Activated T-cell treated with anti-CD3 and anti-CD28 coated beads, Interleukin-2, amount 50 U/mL, for 4 hours (primary cell): ENCODE measurements around the gene DEPDC4. TPM values are rescaled to one million over a fixed set of nuclear protein-coding genes. Genes with fewer than 3 reads are reported as not detected.
"Not testable (repeated sequence)": the region's sequence is repeated elsewhere in the genome, so short reads cannot be mapped to it uniquely, and the experiment has no call there.

ENCODE experiments used
- ATAC-seq, 2 donors: fragments of 200-7000 bp; cut with Tn5 transposase; one replicate each; pipeline ENCODE4 v1.10.0; 2021
- DNase-seq: peaks from one replicate; pipeline ENCODE4 v3.0.0-alpha.2; 2020
- H3K27me3 Mint-ChIP-seq: one replicate; pipeline ENCODE4 v1.8.0; 2021; ENCODE audit warnings: low read depth, mixed read lengths
- H3K36me3 Mint-ChIP-seq: one replicate; pipeline ENCODE4 v1.8.0; 2022; ENCODE audit warnings: mixed read lengths; ENCODE audit not compliant: insufficient read depth
- H3K4me1 Mint-ChIP-seq: one replicate; pipeline ENCODE4 v1.8.0; 2021; ENCODE audit warnings: low read depth, mixed read lengths
- H3K4me3 Mint-ChIP-seq: one replicate; pipeline ENCODE4 v1.8.0; 2021; ENCODE audit warnings: mild to moderate bottlenecking, moderate library complexity, mixed read lengths
- H3K9me3 Mint-ChIP-seq: one replicate; pipeline ENCODE4 v1.8.0; 2021; ENCODE audit warnings: mixed read lengths
- total RNA-seq, 3 donors: library from RNA; stranded (reverse); gene quantifications; one replicate each; pipeline ENCODE4 v1.2.1, GENCODE V29; 2021

DEPDC4 gene
- total RNA-seq, 3 donors from 2014 or later = 0.51 to 1.2 (median 0.53) TPM

GRCh38 chr12:100274291-100274690 is 7.4 kb upstream of the DEPDC4 start:
- Mint-ChIP-seq H3K4me1 (peaks cover 47% of the 10 kb centered on the region), H3K9me3 (no peaks in the 10 kb centered on the region), H3K36me3 (peaks cover 7% of the 10 kb centered on the region), H3K4me3 (no peak overlapping the region), H3K27me3 (no peaks in the 10 kb centered on the region)
- no peak for DNase-seq
- ATAC-seq = no peak

GRCh38 chr12:100273782-100274181 is 6.9 kb upstream of the DEPDC4 start:
- ATAC-seq (no peak), DNase-seq (no peak)
- Mint-ChIP-seq H3K27me3 (no peaks in the 10 kb centered on the region), H3K9me3 (no peaks in the 10 kb centered on the region), H3K4me3 (no peak overlapping the region), H3K36me3 (peaks cover 7% of the 10 kb centered on the region), H3K4me1 (peaks cover 50% of the 10 kb centered on the region)

- H3K27me3 Mint-ChIP-seq = no peaks in the 10 kb centered on the region
- H3K4me1 Mint-ChIP-seq = peaks cover 40% of the 10 kb centered on the region
- no peaks in the 10 kb centered on the region for H3K9me3 Mint-ChIP-seq
- DNase-seq (no peak), ATAC-seq (no peak)
- peaks cover 4% of the 10 kb centered on the region for H3K36me3 Mint-ChIP-seq
- H3K4me3 Mint-ChIP-seq = peak overlapping the region; percentile 98
Observed at GRCh38 chr12:100268835-100269564, 2.1 kb upstream of the DEPDC4 start.

GRCh38 chr12:100267603-100268281 is 863 bp upstream of the DEPDC4 start:
- ATAC-seq (peak in 1 of 2 donors; percentile 2), DNase-seq (peak; percentile 6)
- Mint-ChIP-seq H3K4me3 (peak overlapping the region; percentile 98), H3K9me3 (no peaks in the 10 kb centered on the region), H3K27me3 (no peaks in the 10 kb centered on the region), H3K36me3 (peaks cover 2% of the 10 kb centered on the region), H3K4me1 (peaks cover 28% of the 10 kb centered on the region)

- no peaks in the 10 kb centered on the region for H3K9me3 Mint-ChIP-seq
- H3K36me3 Mint-ChIP-seq = peaks cover 2% of the 10 kb centered on the region
- H3K27me3 Mint-ChIP-seq = no peaks in the 10 kb centered on the region
- ATAC-seq (peak; percentile 86 to 87), DNase-seq (peak; percentile 90)
- H3K4me3 Mint-ChIP-seq = peak overlapping the region; percentile 98
- H3K4me1 Mint-ChIP-seq = peaks cover 23% of the 10 kb centered on the region
Observed at GRCh38 chr12:100266585-100266834, 369 bp downstream of the DEPDC4 start.

GRCh38 chr12:100265732-100266584 is 921 bp downstream of the DEPDC4 start:
- peaks cover 19% of the 10 kb centered on the region for H3K4me1 Mint-ChIP-seq
- ATAC-seq (no peak), DNase-seq (no peak)
- H3K36me3 Mint-ChIP-seq = peaks cover 2% of the 10 kb centered on the region
- H3K4me3 Mint-ChIP-seq = peak overlapping the region; percentile 98
- no peaks in the 10 kb centered on the region for H3K9me3 Mint-ChIP-seq
- H3K27me3 Mint-ChIP-seq = no peaks in the 10 kb centered on the region

GRCh38 chr12:100265107-100265506 is 1.8 kb downstream of the DEPDC4 start:
- not testable (repeated sequence) for H3K36me3 Mint-ChIP-seq, H3K27me3 Mint-ChIP-seq, H3K9me3 Mint-ChIP-seq, ATAC-seq, DNase-seq
- Mint-ChIP-seq H3K4me3 (peak overlapping the region; percentile 8), H3K4me1 (peaks cover 16% of the 10 kb centered on the region)

GRCh38 chr12:100263131-100263530 is 3.7 kb downstream of the DEPDC4 start:
- DNase-seq = no peak
- Mint-ChIP-seq H3K4me1 (peaks cover 1% of the 10 kb centered on the region), H3K4me3 (no peak overlapping the region), H3K27me3 (no peaks in the 10 kb centered on the region), H3K9me3 (no peaks in the 10 kb centered on the region), H3K36me3 (no peaks in the 10 kb centered on the region)
- no peak for ATAC-seq

GRCh38 chr12:100258127-100258526 is 8.8 kb downstream of the DEPDC4 start:
- DNase-seq (no peak), ATAC-seq (no peak)
- no peak overlapping the region for H3K4me3 Mint-ChIP-seq
- no peaks in the 10 kb centered on the region for H3K27me3 Mint-ChIP-seq
- no peaks in the 10 kb centered on the region for H3K36me3 Mint-ChIP-seq
- no peaks in the 10 kb centered on the region for H3K9me3 Mint-ChIP-seq
- H3K4me1 Mint-ChIP-seq = peaks cover 3% of the 10 kb centered on the region

- no peaks in the 10 kb centered on the region for H3K9me3 Mint-ChIP-seq
- H3K4me1 Mint-ChIP-seq = peaks cover 3% of the 10 kb centered on the region
- ATAC-seq (no peak), DNase-seq (no peak)
- H3K36me3 Mint-ChIP-seq = no peaks in the 10 kb centered on the region
- H3K27me3 Mint-ChIP-seq = no peaks in the 10 kb centered on the region
- no peak overlapping the region for H3K4me3 Mint-ChIP-seq
Observed at GRCh38 chr12:100254876-100255275, 12.0 kb downstream of the DEPDC4 start.

GRCh38 chr12:100253437-100253836 is 13.4 kb downstream of the DEPDC4 start:
- ATAC-seq (no peak), DNase-seq (no peak)
- no peaks in the 10 kb centered on the region for H3K36me3 Mint-ChIP-seq
- peaks cover 3% of the 10 kb centered on the region for H3K4me1 Mint-ChIP-seq
- H3K27me3 Mint-ChIP-seq = no peaks in the 10 kb centered on the region
- no peaks in the 10 kb centered on the region for H3K9me3 Mint-ChIP-seq
- no peak overlapping the region for H3K4me3 Mint-ChIP-seq

- Mint-ChIP-seq H3K4me1 (no peaks in the 10 kb centered on the region), H3K9me3 (no peaks in the 10 kb centered on the region), H3K4me3 (no peak overlapping the region), H3K36me3 (no peaks in the 10 kb centered on the region), H3K27me3 (no peaks in the 10 kb centered on the region)
- DNase-seq (no peak), ATAC-seq (no peak)
Observed at GRCh38 chr12:100251917-100252316, 15.0 kb downstream of the DEPDC4 start.

GRCh38 chr12:100249941-100250340 is 16.9 kb downstream of the DEPDC4 start:
- Mint-ChIP-seq H3K4me1 (no peaks in the 10 kb centered on the region), H3K9me3 (no peaks in the 10 kb centered on the region), H3K4me3 (no peak overlapping the region), H3K27me3 (no peaks in the 10 kb centered on the region), H3K36me3 (no peaks in the 10 kb centered on the region)
- ATAC-seq (no peak), DNase-seq (no peak)

GRCh38 chr12:100248886-100249285 is 18.0 kb downstream of the DEPDC4 start:
- H3K9me3 Mint-ChIP-seq = no peaks in the 10 kb centered on the region
- no peak overlapping the region for H3K4me3 Mint-ChIP-seq
- no peaks in the 10 kb centered on the region for H3K36me3 Mint-ChIP-seq
- no peak for DNase-seq
- H3K27me3 Mint-ChIP-seq = no peaks in the 10 kb centered on the region
- ATAC-seq = no peak
- H3K4me1 Mint-ChIP-seq = no peaks in the 10 kb centered on the region
